Upper lobe of left lung (tissue), 4 donors: Measurements from ENCODE around the gene CDK13.

Experiments
- CTCF ChIP-seq, 6 experiments: fragments of 450-650 bp in 4 of 6; fragments of 200-600 bp in 2 of 6; sonication (generic) in 2 of 6; IDR thresholded peaks; one replicate each; pipeline ENCODE4 v1.5.1; 2016 to 2019; ENCODE audit warnings: antibody characterized with exemption in 6 of 6
- EP300 ChIP-seq, 4 donors: sonication (generic); formaldehyde crosslinking; IDR thresholded peaks; one replicate each; pipeline ENCODE4 v1.5.1; 2017; ENCODE audit warnings: antibody characterized with exemption in 4 of 4, control low read depth in 2 of 4
- POLR2A ChIP-seq, 4 donors: fragments of 450-650 bp; IDR thresholded peaks; one replicate each; pipeline ENCODE4 v1.5.1; 2016 to 2017; ENCODE audit warnings: antibody characterized with exemption in 4 of 4, mild to moderate bottlenecking in 2 of 4
- POLR2AphosphoS5 ChIP-seq, 2 donors: sonication (generic); formaldehyde crosslinking; IDR thresholded peaks; one replicate each; pipeline ENCODE4 v1.5.1; 2017; ENCODE audit warnings: antibody characterized with exemption in 2 of 2

GRCh38 chr7:40008223-40008815, 58.3 kb downstream of the CDK13 start:
- no peak for TF ChIP-seq POLR2A (IDR thresholded peaks at IDR 0.05)
- TF ChIP-seq POLR2AphosphoS5 (IDR thresholded peaks at IDR 0.05) = no peak
- no peak for TF ChIP-seq CTCF (IDR thresholded peaks at IDR 0.05)
- no peak for TF ChIP-seq EP300 (IDR thresholded peaks at IDR 0.05)
